A673 (cell line): ENCODE data around the gene POLE3. TPM values are rescaled to one million over a fixed set of nuclear protein-coding genes. Genes with fewer than 3 reads are reported as not detected.
A peak's percentile ranks its signal among the peaks of the same experiment; 100 is the strongest.

Experiments
- BruUV-seq: library from RNA; stranded (reverse); fragments of 400-500 nt; replicated peaks from 2 replicates; lab custom pipeline; 2021; lab: Mats Ljungman, UMichigan
- CTCF ChIA-PET: fragments of 300-600 bp; sonication (Branson Sonifier 250); formaldehyde crosslinking; loops from one replicate; lab custom pipeline; 2022; ENCODE audit warnings: antibody characterized with exemption; lab: Charles Lee
- POLR2A ChIA-PET: fragments of 300-600 bp; sonication (Branson Sonifier 250); formaldehyde crosslinking; loops from one replicate; lab custom pipeline; 2022; ENCODE audit warnings: antibody characterized with exemption; ENCODE audit not compliant: low non-redundant PET; lab: Charles Lee
- DNase-seq: peaks from one replicate; pipeline ENCODE4 v3.0.0-alpha.2; 2015; ENCODE audit warnings: low spot score
- H3K27ac ChIP-seq: fragments of 200-600 bp; sonication (generic); 2 replicates; pipeline ENCODE4 v1.5.1; 2016; ENCODE audit warnings: mixed run types, low read depth, mild to moderate bottlenecking, mixed read lengths, antibody characterized with exemption, low read length; ENCODE audit not compliant: poor library complexity, severe bottlenecking
- H3K27me3 ChIP-seq: fragments of 200-600 bp; sonication (generic); replicated peaks from 2 replicates; pipeline ENCODE4 v1.6.1; 2017; ENCODE audit warnings: mixed run types, low read depth, mild to moderate bottlenecking, mixed read lengths, antibody characterized with exemption, low read length; ENCODE audit not compliant: insufficient read depth, poor library complexity
- H3K36me3 ChIP-seq: fragments of 200-600 bp; sonication (generic); 2 replicates; pipeline ENCODE4 v1.6.1; 2016; ENCODE audit warnings: mixed run types, mild to moderate bottlenecking, mixed read lengths, antibody characterized with exemption, low read length; ENCODE audit not compliant: insufficient read depth, poor library complexity, severe bottlenecking
- H3K4me1 ChIP-seq: fragments of 200-600 bp; sonication (generic); 2 replicates; pipeline ENCODE4 v1.6.1; 2017; ENCODE audit warnings: mixed run types, mild to moderate bottlenecking, mixed read lengths, antibody characterized with exemption, low read length; ENCODE audit not compliant: insufficient read depth, poor library complexity, severe bottlenecking
- H3K4me3 ChIP-seq: fragments of 200-600 bp; sonication (generic); 2 replicates; pipeline ENCODE4 v1.5.1; 2016; ENCODE audit warnings: low read depth, mixed run types, mild to moderate bottlenecking, mixed read lengths, low read length; ENCODE audit not compliant: poor library complexity, severe bottlenecking
- H3K9me3 ChIP-seq: fragments of 200-600 bp; sonication (generic); 2 replicates; pipeline ENCODE4 v1.6.1; 2016; ENCODE audit warnings: mixed run types, low read depth, mild to moderate bottlenecking, mixed read lengths, antibody characterized with exemption, low read length; ENCODE audit not compliant: poor library complexity, severe bottlenecking
- EZH2 ChIP-seq: fragments of 200-600 bp; sonication (generic); IDR thresholded peaks from 2 replicates; pipeline ENCODE4 v1.6.1; 2017; ENCODE audit warnings: borderline replicate concordance, low read depth, mild to moderate bottlenecking, mixed read lengths, antibody characterized with exemption, low read length; ENCODE audit not compliant: poor library complexity, severe bottlenecking
- intact Hi-C: fragments of 100-400 bp; cut with micrococcal nuclease; formaldehyde crosslinking; loops from one replicate; pipeline ENCODE4 v1.10.0; 2022; ENCODE audit not compliant: unreplicated experiment
- total RNA-seq: library from RNA; stranded (reverse); gene quantifications from 2 replicates; pipeline ENCODE4 v1.2.3, GENCODE V29; 2021
- TF ChIP-seq, protein P1 (sequence below): fragments of 300-800, 200-600 bp; sonication (generic); conservative IDR thresholded peaks from 2 replicates; pipeline ENCODE4 v1.5.1; 2017; ENCODE audit warnings: low read depth, mild to moderate bottlenecking, antibody characterized with exemption, low read length, moderate library complexity, mixed read lengths

POLE3 gene
- total RNA-seq, 1 experiment from 2014 or later: 109 TPM

- POLR2A ChIA-PET: no interaction called here
- intact Hi-C loops: loop anchor here (5.0 to 10.0 kb wide), 3 partner anchors 99 to 189 kb away; partner anchors contain the start of genes CDC26, PRPF4 and RNF183
These were observed 6.8 kb downstream of the POLE3 start for GRCh38 chr9:113403646-113404045.

DNA sequence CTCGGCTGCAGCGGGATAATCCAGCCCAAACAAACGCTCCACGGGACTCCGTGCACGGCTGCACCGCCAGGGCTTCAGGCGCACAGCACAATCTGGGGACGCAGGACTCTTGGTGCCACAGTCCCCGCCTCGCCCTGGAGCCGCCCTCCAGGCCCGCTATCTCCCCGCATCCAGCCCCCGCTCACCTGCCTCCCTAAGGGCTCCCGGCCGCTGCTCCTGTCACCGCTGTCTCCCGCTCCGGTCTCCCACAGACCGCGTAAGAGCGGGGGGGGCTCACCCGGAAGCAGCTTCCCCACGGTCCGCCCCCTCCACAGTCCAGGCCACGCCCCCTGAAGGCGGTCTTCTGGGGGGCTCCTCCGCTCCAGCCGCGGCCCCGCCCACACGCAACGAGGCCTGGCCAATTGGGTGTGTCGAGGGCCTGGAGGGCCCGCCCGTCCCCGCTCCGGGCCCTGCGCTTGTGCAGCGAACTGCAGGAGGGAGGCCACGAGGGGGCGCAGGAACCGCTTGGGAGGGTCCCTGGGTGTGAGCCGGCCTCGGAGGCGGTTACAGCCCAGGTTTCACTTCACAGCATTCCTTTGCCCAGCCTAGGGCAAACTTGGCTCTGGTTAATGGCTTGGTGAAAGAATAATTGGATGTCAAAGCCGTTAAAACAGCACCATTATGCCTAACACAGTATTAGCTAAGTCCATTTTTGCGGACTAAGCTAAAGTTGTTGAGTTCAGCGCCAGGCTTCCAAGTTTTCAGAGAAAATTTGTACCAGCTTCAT, 9.3 kb downstream of the POLE3 start, which contains the start of gene ALAD:
ALAD (minus strand) TSS at position 258 of the 766 bp plus-strand sequence. CDS start 7,725 bp downstream, outside the sequence.
- intact Hi-C loops: loop anchor here (2.0 to 10.0 kb wide), 4 partner anchors 96 to 258 kb away; partner anchors contain the start of genes CDC26, PRPF4 and RNF183
- Histone ChIP-seq H3K27ac (peak within 1 kb of the TSS; percentile 57), H3K4me1 (peaks cover 4% of the 10 kb centered on the region), H3K36me3 (no peaks in the 10 kb centered on the region), H3K27me3 (no peaks in the 10 kb centered on the region), H3K9me3 (no peaks in the 10 kb centered on the region), H3K4me3 (peak within 1 kb of the TSS; percentile 95)
- BruUV-seq: no TSS peak
- peak; percentile 99 for DNase-seq
- TF ChIP-seq EZH2: no peak
- TF ChIP-seq, protein P1, sequence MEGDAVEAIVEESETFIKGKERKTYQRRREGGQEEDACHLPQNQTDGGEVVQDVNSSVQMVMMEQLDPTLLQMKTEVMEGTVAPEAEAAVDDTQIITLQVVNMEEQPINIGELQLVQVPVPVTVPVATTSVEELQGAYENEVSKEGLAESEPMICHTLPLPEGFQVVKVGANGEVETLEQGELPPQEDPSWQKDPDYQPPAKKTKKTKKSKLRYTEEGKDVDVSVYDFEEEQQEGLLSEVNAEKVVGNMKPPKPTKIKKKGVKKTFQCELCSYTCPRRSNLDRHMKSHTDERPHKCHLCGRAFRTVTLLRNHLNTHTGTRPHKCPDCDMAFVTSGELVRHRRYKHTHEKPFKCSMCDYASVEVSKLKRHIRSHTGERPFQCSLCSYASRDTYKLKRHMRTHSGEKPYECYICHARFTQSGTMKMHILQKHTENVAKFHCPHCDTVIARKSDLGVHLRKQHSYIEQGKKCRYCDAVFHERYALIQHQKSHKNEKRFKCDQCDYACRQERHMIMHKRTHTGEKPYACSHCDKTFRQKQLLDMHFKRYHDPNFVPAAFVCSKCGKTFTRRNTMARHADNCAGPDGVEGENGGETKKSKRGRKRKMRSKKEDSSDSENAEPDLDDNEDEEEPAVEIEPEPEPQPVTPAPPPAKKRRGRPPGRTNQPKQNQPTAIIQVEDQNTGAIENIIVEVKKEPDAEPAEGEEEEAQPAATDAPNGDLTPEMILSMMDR: peak; percentile 99
- ChIA-PET CTCF (interaction anchor here (0.6 to 2.0 kb wide), 6 partner anchors 8 to 257 kb away, joined by 3 to 12 read pairs (median 6); partner anchors contain the start of genes C9orf43 and POLE3), POLR2A (interaction anchor here (0.5 kb wide), 1 partner anchor 9 kb away, joined by 3 read pairs; the partner anchor contains the start of genes C9orf43 and POLE3)

More at GRCh38 chr9:113403646-113404045, 6.8 kb downstream of the POLE3 start:
- no peak overlapping the region for H3K4me3 ChIP-seq
- no peak for DNase-seq
- no peaks in the 10 kb centered on the region for H3K27me3 ChIP-seq
- CTCF ChIA-PET: no interaction called here
- H3K9me3 ChIP-seq: no peaks in the 10 kb centered on the region
- TF ChIP-seq, protein P1: no peak
- no peak for TF ChIP-seq EZH2
- no peak overlapping the region for H3K27ac ChIP-seq
- peaks cover 4% of the 10 kb centered on the region for H3K4me1 ChIP-seq
- BruUV-seq: no TSS peak
- peaks cover 17% of the 10 kb centered on the region for H3K36me3 ChIP-seq

DNA sequence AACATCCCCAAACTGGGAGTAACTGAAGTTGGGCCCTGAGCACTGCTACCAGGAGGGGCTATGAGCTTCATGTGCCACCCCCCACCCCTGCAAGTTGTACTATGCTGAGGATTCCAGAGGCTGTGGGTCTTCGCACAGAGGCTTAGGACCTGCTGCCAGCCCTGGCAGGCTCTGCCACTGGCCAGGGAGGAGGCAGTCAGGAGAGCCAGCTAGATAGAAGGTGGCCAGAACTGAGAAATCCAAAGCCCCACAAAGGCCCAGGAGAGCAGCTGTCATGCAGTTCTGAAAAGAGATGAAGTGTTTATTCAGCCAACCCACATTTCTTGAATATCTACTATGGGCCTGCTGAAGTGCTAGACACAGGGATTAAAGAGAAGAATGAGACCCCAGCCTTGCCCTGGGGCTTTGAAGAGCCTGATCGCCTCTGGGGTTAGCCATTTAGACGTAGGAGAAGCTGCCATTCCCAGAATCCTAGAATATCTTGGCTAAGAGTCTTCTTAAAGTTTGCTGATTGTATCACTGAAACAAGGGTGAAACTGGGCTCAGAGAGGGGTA, 10.8 kb downstream of the POLE3 start:
- no TSS peak for BruUV-seq
- Histone ChIP-seq H3K27me3 (no peaks in the 10 kb centered on the region), H3K4me1 (peaks cover 4% of the 10 kb centered on the region), H3K4me3 (peak overlapping the region; percentile 95), H3K27ac (peak overlapping the region; percentile 5), H3K36me3 (no peaks in the 10 kb centered on the region), H3K9me3 (no peaks in the 10 kb centered on the region)
- no peak for TF ChIP-seq EZH2
- TF ChIP-seq, protein P1: no peak
- CTCF ChIA-PET: no interaction called here
- POLR2A ChIA-PET: no interaction called here
- intact Hi-C loops: loop anchor here (2.0 to 10.0 kb wide), 4 partner anchors 95 to 259 kb away; partner anchors contain the start of genes CDC26, PRPF4 and RNF183
- DNase-seq: no peak
